DMS53 treated with DMSO at 0.1 percent for 48 hours (cell line): ENCODE results near the gene NUPR1.
"Not testable (repeated sequence)": the region's sequence is repeated elsewhere in the genome, so short reads cannot be mapped to it uniquely, and the experiment has no call there.

ENCODE experiments used
- DNase-seq: peaks from one replicate; lab custom pipeline; 2025; ENCODE audit not compliant: unreplicated experiment; lab: John Stamatoyannopoulos, UW

Gene NUPR1

DNA sequence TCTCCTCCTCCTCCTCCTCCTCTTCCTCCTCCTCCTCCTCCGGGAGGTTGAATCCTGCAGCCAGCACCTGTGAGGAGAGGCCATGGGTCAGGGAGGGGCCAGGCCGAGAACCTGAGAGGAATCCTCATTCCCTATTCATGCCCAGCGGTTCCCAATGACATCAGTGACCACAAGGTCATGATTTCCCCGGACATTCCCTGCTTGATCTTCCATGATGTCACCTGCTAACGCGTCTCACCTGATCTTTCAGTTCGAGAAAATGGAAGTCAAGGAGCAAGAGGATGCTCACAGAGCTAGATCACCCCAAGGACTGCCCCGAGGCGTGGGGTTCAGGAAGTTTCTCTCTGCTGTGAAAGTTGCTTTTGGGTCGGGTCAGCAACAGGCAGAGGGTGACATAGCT is 38.9 kb downstream of the NUPR1 start:
- DNase-seq: no peak

DNA sequence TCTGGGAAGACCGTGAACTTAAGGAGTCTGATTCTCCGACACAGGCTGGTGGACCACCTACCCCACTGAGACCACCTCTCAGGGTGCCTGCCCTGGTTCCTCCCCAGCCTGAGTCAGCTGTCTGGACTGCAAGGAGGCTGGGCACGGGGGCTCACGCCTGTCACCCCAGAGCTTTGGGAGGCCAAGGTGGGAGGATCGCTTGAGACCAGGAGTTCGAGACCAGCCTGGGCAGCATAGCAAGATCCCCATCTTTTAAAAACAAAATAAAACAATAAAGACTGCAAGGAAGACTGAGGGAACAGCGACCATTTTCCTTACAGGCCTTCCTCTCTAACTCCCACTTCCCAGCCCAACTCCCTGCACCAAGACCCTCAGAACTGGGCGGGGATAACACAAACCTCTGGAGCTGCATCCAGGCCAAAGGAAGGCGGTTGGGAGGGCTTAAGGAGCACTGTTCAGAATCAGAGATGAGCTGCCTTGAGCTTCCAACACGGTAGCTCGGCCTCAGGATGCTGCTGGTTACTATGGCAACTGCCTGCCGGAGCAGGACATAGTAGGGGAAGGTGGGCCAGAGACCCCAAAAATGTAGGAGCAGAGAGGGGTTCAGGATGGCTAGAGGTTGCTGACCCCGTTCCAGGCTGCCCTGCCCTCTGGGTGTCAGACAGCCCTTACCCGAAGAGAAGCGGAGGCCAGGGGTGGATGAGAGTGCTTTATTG is 40.0 kb downstream of the NUPR1 start:
- no peak for DNase-seq

DNA sequence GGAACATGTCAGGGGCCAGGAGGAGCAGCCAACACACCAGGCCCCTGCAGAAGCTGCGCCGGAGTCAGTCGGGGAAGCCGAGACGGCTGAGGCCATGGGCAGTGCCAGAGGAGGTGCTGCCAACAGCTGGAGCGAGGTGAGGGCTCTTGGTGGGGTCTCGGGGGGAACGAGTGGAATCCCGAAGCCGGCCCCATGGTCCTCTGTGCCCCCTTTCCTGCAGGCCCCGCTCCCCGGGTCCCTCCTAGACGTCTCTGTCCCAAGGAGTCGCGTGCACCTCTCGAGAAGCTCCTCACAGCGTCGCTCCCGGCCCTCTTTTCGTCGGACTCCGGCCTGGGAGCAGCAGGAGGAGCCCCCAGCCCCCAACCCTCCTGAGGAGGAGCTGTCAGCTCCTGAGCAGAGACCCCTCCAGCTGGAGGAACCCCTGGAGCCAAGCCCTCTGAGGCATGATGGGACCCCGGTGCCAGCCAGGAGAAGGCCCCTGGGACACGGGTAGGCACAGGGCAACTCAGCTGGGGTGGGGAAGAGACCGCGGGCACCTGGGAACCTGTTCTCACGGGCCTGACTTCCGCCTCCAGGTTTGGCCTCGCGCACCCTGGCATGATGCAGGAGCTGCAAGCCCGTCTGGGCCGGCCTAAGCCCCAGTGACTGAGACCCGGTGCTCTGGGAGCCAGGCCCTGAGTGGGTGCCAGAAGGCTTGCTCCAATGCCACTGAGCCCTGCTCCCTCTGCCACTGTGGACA is 40.7 kb downstream of the NUPR1 start:
- no peak for DNase-seq

- DNase-seq: no peak
Observed at GRCh38 chr16:28497386-28497785, 41.4 kb downstream of the NUPR1 start.

- DNase-seq: no peak
Observed at GRCh38 chr16:28496844-28497243, 41.9 kb downstream of the NUPR1 start.

GRCh38 chr16:28495795-28496749 is 42.7 kb downstream of the NUPR1 start:
- DNase-seq: no peak

GRCh38 chr16:28495098-28495793 is 43.5 kb downstream of the NUPR1 start:
- DNase-seq: no peak

- no peak for DNase-seq
Observed at GRCh38 chr16:28494121-28494851, 44.5 kb downstream of the NUPR1 start, which contains the start of gene APOBR. Gene APOBR (plus strand): TSS chr16:28494643. CDS start chr16:28494682, 39 bp downstream.

GRCh38 chr16:28492511-28492910 is 46.3 kb downstream of the NUPR1 start:
- DNase-seq: no peak

DNA sequence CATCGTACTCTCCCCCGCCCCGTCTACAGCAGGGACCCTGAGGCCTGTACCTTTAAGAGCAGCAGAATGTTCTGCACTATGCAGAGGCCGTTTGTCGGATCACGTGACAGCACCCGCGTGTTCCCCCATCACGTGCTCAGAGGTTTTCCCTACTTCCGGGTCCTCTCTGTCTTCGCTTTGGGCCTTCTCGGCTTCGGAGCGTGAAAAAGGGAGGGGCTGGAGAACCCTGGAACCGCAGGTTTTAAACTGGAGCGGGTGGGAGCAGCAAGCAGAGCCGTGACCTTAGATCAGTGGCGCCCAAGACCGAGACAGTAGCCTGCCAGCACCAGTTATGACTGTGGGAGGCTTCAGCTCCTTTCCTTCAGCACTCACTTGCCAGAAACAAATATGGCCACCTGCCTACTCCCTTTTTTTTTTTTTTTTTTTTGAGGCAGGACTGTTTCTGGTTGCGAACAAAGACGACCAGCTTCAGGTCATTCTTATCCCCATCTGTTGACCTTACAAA is 46.8 kb downstream of the NUPR1 start, which contains the start of gene CLN3:
TSS of gene CLN3 (minus strand) at position 105 of the 505 bp plus-strand sequence. CDS start 315 bp downstream, outside the sequence.
- DNase-seq: peak; percentile 90

GRCh38 chr16:28491230-28491969 is 47.4 kb downstream of the NUPR1 start:
- DNase-seq: no peak

GRCh38 chr16:28486266-28486665 is 52.5 kb downstream of the NUPR1 start:
- no peak for DNase-seq

DNA sequence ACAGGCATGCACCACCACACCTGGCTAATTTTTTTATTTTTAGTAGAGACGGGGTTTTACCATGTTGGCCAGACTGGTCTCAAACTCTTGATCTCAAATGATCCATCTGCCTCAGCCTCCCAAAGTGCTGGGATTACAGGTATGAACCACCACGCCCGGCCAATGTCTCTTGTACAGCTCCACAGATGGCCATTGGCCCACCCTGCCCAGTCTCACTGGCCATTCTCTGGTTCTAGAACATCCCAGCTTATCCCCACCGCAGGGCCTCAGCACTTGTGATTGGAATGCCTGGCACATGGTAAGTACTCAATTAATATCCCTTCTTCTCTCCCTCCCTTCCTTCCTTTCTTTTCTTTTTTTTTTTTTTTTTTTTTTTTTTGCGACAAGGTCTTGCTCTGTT is 55.4 kb downstream of the NUPR1 start:
- not testable (repeated sequence) for DNase-seq
